SIG-M5 treated with dmso at 0.1 percent for 504 hours (cell line): ENCODE results near the gene SEMA6B.
"Not testable (repeated sequence)": the region's sequence is repeated elsewhere in the genome, so short reads cannot be mapped to it uniquely, and the experiment has no call there.

ENCODE experiments used
- DNase-seq: peaks from one replicate; lab custom pipeline; 2025; ENCODE audit not compliant: unreplicated experiment; lab: John Stamatoyannopoulos, UW

The SEMA6B gene, protein sequence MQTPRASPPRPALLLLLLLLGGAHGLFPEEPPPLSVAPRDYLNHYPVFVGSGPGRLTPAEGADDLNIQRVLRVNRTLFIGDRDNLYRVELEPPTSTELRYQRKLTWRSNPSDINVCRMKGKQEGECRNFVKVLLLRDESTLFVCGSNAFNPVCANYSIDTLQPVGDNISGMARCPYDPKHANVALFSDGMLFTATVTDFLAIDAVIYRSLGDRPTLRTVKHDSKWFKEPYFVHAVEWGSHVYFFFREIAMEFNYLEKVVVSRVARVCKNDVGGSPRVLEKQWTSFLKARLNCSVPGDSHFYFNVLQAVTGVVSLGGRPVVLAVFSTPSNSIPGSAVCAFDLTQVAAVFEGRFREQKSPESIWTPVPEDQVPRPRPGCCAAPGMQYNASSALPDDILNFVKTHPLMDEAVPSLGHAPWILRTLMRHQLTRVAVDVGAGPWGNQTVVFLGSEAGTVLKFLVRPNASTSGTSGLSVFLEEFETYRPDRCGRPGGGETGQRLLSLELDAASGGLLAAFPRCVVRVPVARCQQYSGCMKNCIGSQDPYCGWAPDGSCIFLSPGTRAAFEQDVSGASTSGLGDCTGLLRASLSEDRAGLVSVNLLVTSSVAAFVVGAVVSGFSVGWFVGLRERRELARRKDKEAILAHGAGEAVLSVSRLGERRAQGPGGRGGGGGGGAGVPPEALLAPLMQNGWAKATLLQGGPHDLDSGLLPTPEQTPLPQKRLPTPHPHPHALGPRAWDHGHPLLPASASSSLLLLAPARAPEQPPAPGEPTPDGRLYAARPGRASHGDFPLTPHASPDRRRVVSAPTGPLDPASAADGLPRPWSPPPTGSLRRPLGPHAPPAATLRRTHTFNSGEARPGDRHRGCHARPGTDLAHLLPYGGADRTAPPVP

GRCh38 chr19:4559569-4559968 lies at the start of gene SEMA6B:
Gene SEMA6B (minus strand): TSS chr19:4559684. CDS start chr19:4558457, 1,227 bp downstream.
- no peak for DNase-seq

GRCh38 chr19:4606921-4607678 lies 47.6 kb upstream of the SEMA6B start:
- DNase-seq: no peak

DNA sequence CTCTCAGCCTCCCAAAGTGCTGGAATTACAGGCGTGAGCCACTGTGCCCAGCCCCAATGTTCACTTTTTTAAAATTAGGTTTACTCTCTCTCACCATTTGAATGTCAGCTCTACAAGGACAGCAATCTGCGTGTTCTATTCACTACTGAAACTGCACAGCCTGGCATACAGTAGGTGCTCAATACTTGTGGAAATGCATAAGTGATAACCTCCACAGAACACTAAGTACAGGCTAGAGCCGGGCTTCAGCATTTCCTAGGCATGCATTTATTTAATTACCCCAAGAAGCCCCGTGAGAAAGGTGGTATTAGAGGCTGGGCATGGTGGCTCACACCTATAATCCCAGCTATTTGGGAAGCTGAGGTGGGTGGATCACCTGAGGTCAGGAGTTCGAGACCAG lies 46.7 kb upstream of the SEMA6B start:
- DNase-seq: no peak

- no peak for DNase-seq
Measured at GRCh38 chr19:4604912-4605311, 45.4 kb upstream of the SEMA6B start.

GRCh38 chr19:4602915-4603314 lies 43.4 kb upstream of the SEMA6B start:
- DNase-seq: no peak

- DNase-seq: no peak
Measured at GRCh38 chr19:4602173-4602788, 42.8 kb upstream of the SEMA6B start.

GRCh38 chr19:4600893-4601292 lies 41.4 kb upstream of the SEMA6B start:
- DNase-seq: no peak

DNA sequence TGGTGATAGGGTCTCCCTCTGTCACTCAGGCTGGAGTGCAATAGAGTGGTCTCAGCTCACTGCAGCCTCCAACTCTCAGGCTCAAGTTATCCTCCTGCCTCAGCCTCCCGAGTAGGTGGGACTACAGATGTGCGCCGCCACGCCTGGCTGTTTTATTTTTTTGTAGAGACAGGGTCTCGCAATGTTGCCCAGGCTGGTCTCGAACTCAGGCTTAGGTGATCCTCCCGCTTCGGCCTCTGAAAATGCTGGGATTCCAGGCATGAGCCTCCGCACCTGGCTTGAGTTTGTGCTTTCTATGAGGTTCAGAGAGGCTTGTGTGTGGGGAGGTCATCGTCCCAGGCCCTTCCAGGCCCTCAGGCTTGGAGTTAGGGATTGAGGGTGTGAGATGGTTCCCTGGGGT lies 40.6 kb upstream of the SEMA6B start:
- no peak for DNase-seq

DNA sequence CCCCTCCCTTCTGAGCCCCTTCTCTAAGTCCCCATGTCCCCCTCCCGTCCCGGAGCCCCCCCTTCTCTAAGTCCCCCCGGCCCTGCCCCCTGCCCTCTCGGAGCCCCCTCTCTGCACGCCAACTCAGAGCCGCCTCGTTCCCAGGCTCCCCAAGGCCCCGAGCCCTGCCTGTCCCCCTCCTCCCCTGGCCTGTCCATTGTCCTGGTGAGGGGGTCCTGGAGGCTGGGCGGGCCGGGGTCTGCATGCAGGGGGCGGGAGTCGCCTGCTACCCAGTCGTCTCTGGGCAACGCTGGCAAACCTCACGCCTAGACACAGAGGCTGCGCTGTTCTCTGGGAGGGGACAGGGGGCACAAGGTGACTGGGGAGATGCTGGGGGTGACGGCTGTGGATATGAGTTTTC lies 39.2 kb upstream of the SEMA6B start:
- no peak for DNase-seq

DNA sequence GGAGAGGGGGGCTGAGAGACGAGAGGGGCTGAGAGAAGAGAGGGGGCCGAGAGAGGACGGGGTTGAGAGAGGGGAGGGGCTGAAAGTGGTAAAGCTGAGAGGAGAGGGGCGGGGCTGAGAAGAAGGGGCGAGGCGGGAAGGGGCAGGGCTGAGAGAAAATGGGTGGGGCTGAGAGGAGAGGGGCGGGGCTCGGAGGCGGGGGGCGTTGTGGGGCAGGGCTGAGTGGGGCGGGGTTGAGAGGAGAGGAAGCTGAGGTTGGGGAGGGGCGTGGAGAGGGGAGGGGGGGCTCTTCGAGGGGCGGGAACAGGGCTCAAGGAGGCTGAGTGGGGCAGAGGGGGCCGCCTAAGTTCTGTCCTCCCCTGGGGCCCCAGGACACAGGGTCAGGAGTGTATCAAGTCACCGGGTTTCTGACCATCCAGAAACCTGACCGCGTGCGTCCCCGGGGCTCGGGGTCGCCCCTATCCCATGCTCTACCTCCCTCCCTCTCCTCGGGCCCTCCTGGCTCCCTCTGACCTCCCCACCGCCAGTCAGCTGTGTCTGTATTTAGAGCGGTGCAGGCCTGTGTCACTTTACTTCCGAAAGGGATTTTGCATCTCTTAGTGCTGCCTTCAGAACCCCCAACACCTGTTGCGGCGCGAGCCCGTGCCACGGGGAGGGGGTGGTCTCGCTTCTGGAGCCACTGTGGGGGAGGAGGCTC lies 38.6 kb upstream of the SEMA6B start:
- peak; percentile 41 for DNase-seq

DNA sequence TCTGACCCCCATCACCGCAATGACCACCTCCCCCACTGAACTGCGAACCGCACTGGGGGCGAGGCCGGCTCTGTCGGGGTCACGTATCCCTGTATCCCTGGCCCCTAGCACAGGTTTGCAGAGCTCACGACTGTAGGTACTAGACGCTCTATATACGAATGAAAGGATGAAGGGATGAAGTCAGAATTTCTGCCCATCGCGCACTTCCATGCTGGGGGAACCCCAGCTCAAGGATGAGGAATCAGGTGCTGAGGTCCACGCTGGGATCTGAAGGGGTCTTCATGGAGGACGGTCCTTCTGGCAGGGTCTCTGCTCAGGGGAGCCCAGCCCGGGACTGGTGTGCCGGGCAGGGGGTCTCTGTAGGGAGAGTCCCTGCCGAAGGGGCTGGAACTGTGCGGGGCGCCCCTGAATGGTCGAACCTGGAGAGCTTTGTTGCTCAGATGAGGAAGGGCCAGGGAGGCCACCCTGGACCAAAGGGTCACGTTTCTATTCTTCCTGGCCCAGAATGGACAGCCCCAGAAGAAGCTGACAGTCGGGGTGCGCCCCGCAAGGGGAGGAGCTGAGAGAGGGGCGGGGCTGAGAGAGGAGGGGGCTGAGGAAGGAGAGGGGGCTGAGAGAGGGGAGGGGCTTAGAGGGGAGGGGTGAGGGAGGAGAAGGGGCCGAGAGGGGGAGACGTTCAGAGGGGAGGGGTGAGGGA lies 37.9 kb upstream of the SEMA6B start:
- no peak for DNase-seq

GRCh38 chr19:4596033-4596904 lies 36.8 kb upstream of the SEMA6B start:
- DNase-seq: no peak

- not testable (repeated sequence) for DNase-seq
Measured at GRCh38 chr19:4595158-4595557, 35.7 kb upstream of the SEMA6B start.

DNA sequence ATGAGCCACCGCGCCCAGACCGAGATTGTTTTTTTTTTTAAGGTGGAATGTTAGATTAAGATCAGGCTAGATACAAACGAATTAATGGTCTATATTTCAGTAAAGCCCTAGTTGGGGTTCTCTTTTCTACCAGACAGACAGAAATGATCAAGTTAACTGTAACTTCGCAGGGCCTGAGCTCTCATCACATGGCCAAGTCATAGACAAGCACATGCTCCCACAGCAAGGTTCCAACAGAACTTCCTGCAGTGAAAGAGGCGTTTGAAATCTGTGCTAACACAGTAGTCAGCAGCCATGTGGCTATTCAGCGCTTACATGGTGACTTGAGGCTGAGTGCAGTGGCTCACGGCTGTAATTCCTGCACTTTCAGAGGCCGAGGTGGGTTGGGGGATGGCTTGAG lies 34.7 kb upstream of the SEMA6B start:
- no peak for DNase-seq

- DNase-seq: peak; percentile 81
Measured at GRCh38 chr19:4593409-4593851, 33.9 kb upstream of the SEMA6B start.

DNA sequence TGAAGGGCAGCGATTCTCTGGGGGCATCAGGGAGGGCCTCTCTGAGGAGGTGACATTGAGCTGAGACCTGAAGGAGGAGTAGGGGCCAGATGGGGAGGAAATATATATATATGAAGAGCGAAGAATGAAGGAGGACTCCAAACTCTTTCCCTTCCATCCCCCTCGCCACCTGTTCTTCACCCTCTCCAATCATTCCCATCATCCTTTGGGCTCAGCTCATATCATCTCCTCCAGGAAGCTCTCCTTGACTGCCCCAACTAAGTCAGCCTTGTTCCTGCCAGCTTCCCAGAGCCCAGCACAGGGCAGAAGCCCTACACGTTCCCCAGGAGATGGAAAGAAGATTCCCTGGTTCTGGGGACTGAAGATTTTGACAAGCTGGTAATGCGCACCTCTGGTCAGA lies 33.0 kb upstream of the SEMA6B start:
- no peak for DNase-seq

- DNase-seq: no peak
Measured at GRCh38 chr19:4591320-4591719, 31.8 kb upstream of the SEMA6B start.

DNA sequence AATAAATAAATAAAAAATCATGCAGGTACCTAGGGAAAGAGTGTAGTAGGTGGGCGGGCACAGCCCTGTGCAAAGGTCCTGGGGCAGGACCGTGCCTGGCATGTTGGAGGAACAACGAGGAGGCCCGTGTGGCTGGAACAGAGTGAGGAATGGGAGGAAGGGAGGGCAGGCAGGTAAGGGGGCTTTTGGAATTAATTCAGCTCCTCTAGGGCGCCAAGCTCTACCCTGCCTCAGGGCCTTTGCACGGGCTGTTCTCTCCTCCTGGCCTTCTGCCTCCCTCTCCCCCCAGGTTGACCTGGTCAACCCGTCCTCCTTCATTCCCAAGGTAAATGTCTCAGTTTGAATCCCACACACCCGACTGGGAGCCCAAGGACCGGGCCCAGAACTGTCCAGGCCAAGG lies 31.1 kb upstream of the SEMA6B start:
- no peak for DNase-seq
